GM23338 (cell line): ENCODE measurements around the gene MRPL34. TPM values are rescaled to one million over a fixed set of nuclear protein-coding genes. Genes with fewer than 3 reads are reported as not detected.

Experiments
- ATAC-seq: fragments of 200-7000 bp; cut with Tn5 transposase; 3 replicates; pipeline ENCODE4 v1.9.1; 2020
- DNase-seq: peaks from one replicate; pipeline ENCODE4 v3.0.0-alpha.2; 2015; ENCODE audit warnings: low spot score
- H2AFZ ChIP-seq: fragments of 200-600 bp; sonication (generic); 2 replicates; pipeline ENCODE4 v1.8.0; 2016; ENCODE audit warnings: antibody characterized with exemption, mild to moderate bottlenecking, moderate library complexity
- H3F3A ChIP-seq: fragments of 200-600 bp; sonication (generic); replicated peaks from 2 replicates; pipeline ENCODE4 v1.8.0; 2017; ENCODE audit warnings: antibody characterized with exemption, mixed run types, low read depth
- H3K27ac ChIP-seq: fragments of 200-600 bp; sonication (generic); 2 replicates; pipeline ENCODE4 v1.6.1; 2016; ENCODE audit warnings: low read depth
- H3K27me3 ChIP-seq: fragments of 200-600 bp; sonication (generic); 2 replicates; pipeline ENCODE4 v1.8.0; 2016; ENCODE audit warnings: mild to moderate bottlenecking, mixed run types, moderate library complexity; ENCODE audit not compliant: insufficient read depth
- H3K36me3 ChIP-seq: fragments of 200-600 bp; sonication (generic); 2 replicates; pipeline ENCODE4 v1.8.0; 2016; ENCODE audit warnings: mild to moderate bottlenecking; ENCODE audit not compliant: insufficient read depth
- H3K4me1 ChIP-seq: fragments of 200-600 bp; sonication (generic); 2 replicates; pipeline ENCODE4 v1.8.0; 2016; ENCODE audit warnings: mild to moderate bottlenecking, moderate library complexity; ENCODE audit not compliant: insufficient read depth
- H3K4me2 ChIP-seq: fragments of 200-600 bp; sonication (generic); 2 replicates; pipeline ENCODE4 v1.7.1; 2017; ENCODE audit warnings: mixed run types
- H3K4me3 ChIP-seq: fragments of 200-600 bp; sonication (generic); 2 replicates; pipeline ENCODE4 v1.6.1; 2016; ENCODE audit warnings: mixed run types
- H3K79me2 ChIP-seq: fragments of 200-600 bp; sonication (generic); replicated peaks from 2 replicates; pipeline ENCODE4 v1.8.0; 2017; ENCODE audit warnings: mild to moderate bottlenecking; ENCODE audit not compliant: insufficient read depth
- H3K9me2 ChIP-seq: fragments of 200-600 bp; sonication (generic); 2 replicates; pipeline ENCODE4 v1.8.0; 2017; ENCODE audit not compliant: insufficient read depth
- H4K20me1 ChIP-seq: fragments of 200-600 bp; sonication (generic); replicated peaks from 2 replicates; pipeline ENCODE4 v1.8.0; 2017; ENCODE audit warnings: mild to moderate bottlenecking; ENCODE audit not compliant: insufficient read depth
- H3K27ac Mint-ChIP-seq: 2 replicates; pipeline ENCODE4 v1.8.0; 2020; ENCODE audit warnings: inconsistent platforms, mild to moderate bottlenecking, moderate library complexity, mixed read lengths
- H3K27me3 Mint-ChIP-seq: 3 replicates; pipeline ENCODE4 v1.8.0; 2022; ENCODE audit warnings: low read depth, mild to moderate bottlenecking, moderate library complexity, mixed read lengths, inconsistent platforms; ENCODE audit not compliant: insufficient read depth, poor library complexity
- H3K36me3 Mint-ChIP-seq: 3 replicates; pipeline ENCODE4 v1.8.0; 2021; ENCODE audit warnings: low read depth, mild to moderate bottlenecking, inconsistent platforms, moderate library complexity, mixed read lengths
- H3K4me1 Mint-ChIP-seq: 3 replicates; pipeline ENCODE4 v1.8.0; 2020; ENCODE audit warnings: mild to moderate bottlenecking, inconsistent platforms, mixed read lengths
- H3K4me3 Mint-ChIP-seq: 3 replicates; pipeline ENCODE4 v1.8.0; 2021; ENCODE audit warnings: moderate library complexity, mild to moderate bottlenecking, inconsistent platforms, mixed read lengths
- H3K9me3 Mint-ChIP-seq: 3 replicates; pipeline ENCODE4 v1.8.0; 2020; ENCODE audit warnings: moderate library complexity, mild to moderate bottlenecking, inconsistent platforms, mixed read lengths
- CTCF ChIP-seq, 2 experiments: fragments of 200-600 bp in 1 of 2; sonication (generic) in 1 of 2; conservative IDR thresholded peaks; 2 replicates each; pipeline versions ENCODE4 v1.5.1 to v1.6.1; 2016 to 2017; ENCODE audit warnings: antibody characterized with exemption in 2 of 2, low read depth in 2 of 2, mild to moderate bottlenecking in 2 of 2, moderate library complexity in 1 of 2
- NANOG ChIP-seq: IDR thresholded peaks from 2 replicates; pipeline ENCODE4 v1.6.1; 2016; ENCODE audit warnings: antibody characterized with exemption, borderline replicate concordance
- POLR2AphosphoS5 ChIP-seq: IDR thresholded peaks from 2 replicates; pipeline ENCODE4 v1.6.1; 2016; ENCODE audit warnings: antibody characterized with exemption, low read depth
- REST ChIP-seq: IDR thresholded peaks from one replicate; pipeline ENCODE4 v1.6.1; 2018; ENCODE audit warnings: antibody characterized with exemption; ENCODE audit not compliant: unreplicated experiment
- STAT1 ChIP-seq: IDR thresholded peaks from one replicate; pipeline ENCODE4 v1.6.1; 2016; ENCODE audit warnings: antibody characterized with exemption; ENCODE audit not compliant: unreplicated experiment
- ZNF114 ChIP-seq: fragments of 250-450 bp; sonication (Bioruptor Pico); IDR thresholded peaks from 2 replicates; pipeline ENCODE4 v1.5.0; 2020; ENCODE audit warnings: mild to moderate bottlenecking, moderate library complexity
- ZNF331 ChIP-seq: fragments of 250-450 bp; sonication (Bioruptor Pico); IDR thresholded peaks from 2 replicates; pipeline ENCODE4 v1.5.0; 2020; ENCODE audit warnings: low read depth, mild to moderate bottlenecking, moderate library complexity
- polyA plus RNA-seq: library from polyadenylated mRNA; unstranded; fragments of >200 nt; fragmentation: Nextera tagmentation; extraction: Ambion mirVana; gene quantifications from 2 replicates; pipeline ENCODE4 v1.2.1, GENCODE V29; 2016
- total RNA-seq: library from RNA; depleted of rRNA; stranded (reverse); fragments of >200 nt; shearing (Covaris generic); gene quantifications from 2 replicates; pipeline ENCODE4 v1.2.3, GENCODE V29; 2014

The MRPL34 gene
- total and polyA plus RNA-seq, 2 experiments from 2014 or later: 59.9 to 266 TPM

- TF ChIP-seq POLR2AphosphoS5: 0 out of 2 replicates have a peak, but pooled peaks have one; percentile 35
- no peak for TF ChIP-seq REST
- TF ChIP-seq CTCF (conservative IDR thresholded peaks at IDR 0.05; ENCODE audit: low read depth in 2 of 2): peak in 1 of 2 experiments; percentile 46; a peak in 2 of 4 replicates
- no peak for TF ChIP-seq STAT1
- no peak for TF ChIP-seq ZNF114 (CRISPR knock-in tag)
- no peak for TF ChIP-seq NANOG
- TF ChIP-seq ZNF331 (CRISPR knock-in tag): no peak
- H3K27ac ChIP-seq: peak overlapping the region; percentile 89
- H3K79me2 ChIP-seq: no peaks in the 10 kb centered on the region
- H3K27me3 ChIP-seq: peaks cover 9% of the 10 kb centered on the region; the same call in 1 of the 2 replicates
- ATAC-seq (peak; percentile 10), DNase-seq (peak; percentile 68)
- peaks cover 26% of the 10 kb centered on the region for H3F3A ChIP-seq
- peaks cover 16% of the 10 kb centered on the region for H3K4me1 ChIP-seq
- H3K4me1 Mint-ChIP-seq: peaks cover 21% of the 10 kb centered on the region
- peaks cover 24% of the 10 kb centered on the region for H3K36me3 Mint-ChIP-seq
- no peaks in the 10 kb centered on the region for H4K20me1 ChIP-seq
- no peaks in the 10 kb centered on the region for H3K36me3 ChIP-seq
- H3K9me3 Mint-ChIP-seq: peaks cover 2% of the 10 kb centered on the region; the same call in 1 of the 3 replicates
- peak overlapping the region; percentile 90; the same call in 2 of the 3 replicates for H3K4me3 Mint-ChIP-seq
- peaks cover 16% of the 10 kb centered on the region for H3K27me3 Mint-ChIP-seq
- H3K9me2 ChIP-seq: no peaks in the 10 kb centered on the region
- H3K4me3 ChIP-seq: peak overlapping the region; percentile 90
- H2AFZ ChIP-seq: no peak overlapping the region; the same call in 1 of the 2 replicates
- no peak overlapping the region for H3K27ac Mint-ChIP-seq
- peak overlapping the region; percentile 93 for H3K4me2 ChIP-seq
Observed at GRCh38 chr19:17328517-17329365, 23.1 kb downstream of the MRPL34 start.
